Measurements from ENCODE around the gene HMCN2.

The HMCN2 gene

GRCh38 chr9:130291474-130291873, 25.9 kb downstream of the HMCN2 start:
- no peaks in the 10 kb centered on the region for H3K36me3 ChIP-seq (ENCODE audit: insufficient read depth)
- no peak overlapping the region for H3K4me2 ChIP-seq
- no peak overlapping the region for H3K9ac ChIP-seq
- no peak overlapping the region for H3K4me3 ChIP-seq (IDR thresholded peaks at IDR 0.05; ENCODE audit: insufficient read depth, low read depth, low read length)
- no peak for TF ChIP-seq CTCF (conservative IDR thresholded peaks at IDR 0.05; ENCODE audit: low read depth, low read length)
- H3K27me3 ChIP-seq (ENCODE audit: insufficient read depth, low read depth), result peaks cover 90% of the 10 kb centered on the region
- no peaks in the 10 kb centered on the region for H4K20me1 ChIP-seq (ENCODE audit: insufficient read depth)
- no peaks in the 10 kb centered on the region for H3K4me1 ChIP-seq (ENCODE audit: low read depth, poor library complexity, severe bottlenecking)
- no peak overlapping the region for H2AFZ ChIP-seq (ENCODE audit: low read depth)
- H3K79me2 ChIP-seq (ENCODE audit: insufficient read depth, low read depth), result no peaks in the 10 kb centered on the region
- no peak overlapping the region for H3K27ac ChIP-seq

- H3K4me3 ChIP-seq (IDR thresholded peaks at IDR 0.05; ENCODE audit: insufficient read depth, low read depth, low read length), result no peak overlapping the region
- H3K4me1 ChIP-seq (ENCODE audit: low read depth, poor library complexity, severe bottlenecking), result no peaks in the 10 kb centered on the region
- no peaks in the 10 kb centered on the region for H3K79me2 ChIP-seq (ENCODE audit: insufficient read depth, low read depth)
- no peak overlapping the region for H3K27ac ChIP-seq
- no peaks in the 10 kb centered on the region for H4K20me1 ChIP-seq (ENCODE audit: insufficient read depth)
- no peak overlapping the region for H3K4me2 ChIP-seq
- H3K27me3 ChIP-seq (ENCODE audit: insufficient read depth, low read depth), result peaks cover 89% of the 10 kb centered on the region
- no peak overlapping the region for H2AFZ ChIP-seq (ENCODE audit: low read depth)
- H3K9ac ChIP-seq, result no peak overlapping the region
- TF ChIP-seq CTCF (conservative IDR thresholded peaks at IDR 0.05; ENCODE audit: low read depth, low read length), result no peak
- no peaks in the 10 kb centered on the region for H3K36me3 ChIP-seq (ENCODE audit: insufficient read depth)
Observed at GRCh38 chr9:130292106-130292505, 26.5 kb downstream of the HMCN2 start.

GRCh38 chr9:130294664-130295063, 29.1 kb downstream of the HMCN2 start:
- H3K27ac ChIP-seq, result no peak overlapping the region
- no peak overlapping the region for H3K4me2 ChIP-seq
- no peaks in the 10 kb centered on the region for H4K20me1 ChIP-seq (ENCODE audit: insufficient read depth)
- peaks cover 78% of the 10 kb centered on the region for H3K27me3 ChIP-seq (ENCODE audit: insufficient read depth, low read depth)
- no peaks in the 10 kb centered on the region for H3K36me3 ChIP-seq (ENCODE audit: insufficient read depth)
- no peak overlapping the region for H3K9ac ChIP-seq
- TF ChIP-seq CTCF (conservative IDR thresholded peaks at IDR 0.05; ENCODE audit: low read depth, low read length), result no peak
- no peaks in the 10 kb centered on the region for H3K4me1 ChIP-seq (ENCODE audit: low read depth, poor library complexity, severe bottlenecking)
- no peak overlapping the region for H2AFZ ChIP-seq (ENCODE audit: low read depth)
- H3K4me3 ChIP-seq (IDR thresholded peaks at IDR 0.05; ENCODE audit: insufficient read depth, low read depth, low read length), result no peak overlapping the region
- no peaks in the 10 kb centered on the region for H3K79me2 ChIP-seq (ENCODE audit: insufficient read depth, low read depth)

- no peaks in the 10 kb centered on the region for H3K79me2 ChIP-seq (ENCODE audit: insufficient read depth, low read depth)
- H4K20me1 ChIP-seq (ENCODE audit: insufficient read depth), result no peaks in the 10 kb centered on the region
- H3K27ac ChIP-seq, result no peak overlapping the region
- H3K4me2 ChIP-seq, result no peak overlapping the region
- H3K27me3 ChIP-seq (ENCODE audit: insufficient read depth, low read depth), result peaks cover 70% of the 10 kb centered on the region
- no peak overlapping the region for H3K9ac ChIP-seq
- H3K4me1 ChIP-seq (ENCODE audit: low read depth, poor library complexity, severe bottlenecking), result no peaks in the 10 kb centered on the region
- no peaks in the 10 kb centered on the region for H3K36me3 ChIP-seq (ENCODE audit: insufficient read depth)
- no peak for TF ChIP-seq CTCF (conservative IDR thresholded peaks at IDR 0.05; ENCODE audit: low read depth, low read length)
- no peak overlapping the region for H2AFZ ChIP-seq (ENCODE audit: low read depth)
- H3K4me3 ChIP-seq (IDR thresholded peaks at IDR 0.05; ENCODE audit: insufficient read depth, low read depth, low read length), result no peak overlapping the region
Observed at GRCh38 chr9:130295431-130295830, 29.9 kb downstream of the HMCN2 start.
